OCI-M2 (cell line): ENCODE measurements around the gene SIRPA.

ENCODE experiments used
- DNase-seq: peaks from one replicate; lab custom pipeline; 2025; ENCODE audit not compliant: unreplicated experiment; lab: John Stamatoyannopoulos, UW

Gene SIRPA

GRCh38 chr20:1931830-1932229 is 36.6 kb downstream of the SIRPA start:
- DNase-seq, result no peak

DNA sequence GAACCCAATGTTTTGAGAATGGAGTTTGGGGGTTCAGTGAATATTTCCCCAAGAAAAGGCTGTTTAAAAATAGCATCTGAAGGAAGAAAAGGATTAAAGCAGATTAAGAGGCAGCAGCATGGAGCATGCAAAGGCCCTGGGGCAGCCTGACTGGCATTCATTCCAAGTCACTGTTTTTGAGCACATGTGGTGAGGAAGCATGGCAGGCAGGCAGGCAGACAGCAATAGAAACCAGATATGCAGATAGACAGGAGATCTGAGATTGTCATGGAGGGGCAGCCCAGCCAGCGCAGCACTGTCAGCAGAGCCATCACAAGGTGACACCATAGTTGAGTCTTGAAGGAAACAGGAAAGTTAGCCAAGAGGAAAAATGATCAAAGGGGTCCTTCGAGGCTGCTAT is 37.8 kb downstream of the SIRPA start:
- no peak for DNase-seq

DNA sequence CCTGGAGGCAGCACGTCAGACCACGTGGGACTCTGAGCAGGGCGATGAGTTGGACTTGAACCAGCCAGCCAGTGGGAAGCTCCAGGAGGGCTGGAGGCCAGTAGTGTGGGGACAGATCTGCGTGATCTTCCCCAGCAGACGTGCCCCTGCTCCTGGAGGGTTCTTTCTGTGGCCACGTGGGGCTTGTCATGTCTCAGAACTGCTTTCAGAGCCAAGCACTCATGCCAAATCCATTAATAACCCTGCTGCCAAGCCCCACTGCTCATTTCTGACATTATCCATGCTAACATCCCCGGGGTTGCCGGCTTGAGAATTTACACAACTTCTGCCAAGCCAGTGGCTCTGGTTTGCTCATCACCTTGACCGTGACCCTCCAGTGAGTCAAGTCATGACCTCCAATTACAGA is 38.3 kb downstream of the SIRPA start:
- no peak for DNase-seq

GRCh38 chr20:1934156-1934555 is 38.9 kb downstream of the SIRPA start:
- DNase-seq, result no peak

DNA sequence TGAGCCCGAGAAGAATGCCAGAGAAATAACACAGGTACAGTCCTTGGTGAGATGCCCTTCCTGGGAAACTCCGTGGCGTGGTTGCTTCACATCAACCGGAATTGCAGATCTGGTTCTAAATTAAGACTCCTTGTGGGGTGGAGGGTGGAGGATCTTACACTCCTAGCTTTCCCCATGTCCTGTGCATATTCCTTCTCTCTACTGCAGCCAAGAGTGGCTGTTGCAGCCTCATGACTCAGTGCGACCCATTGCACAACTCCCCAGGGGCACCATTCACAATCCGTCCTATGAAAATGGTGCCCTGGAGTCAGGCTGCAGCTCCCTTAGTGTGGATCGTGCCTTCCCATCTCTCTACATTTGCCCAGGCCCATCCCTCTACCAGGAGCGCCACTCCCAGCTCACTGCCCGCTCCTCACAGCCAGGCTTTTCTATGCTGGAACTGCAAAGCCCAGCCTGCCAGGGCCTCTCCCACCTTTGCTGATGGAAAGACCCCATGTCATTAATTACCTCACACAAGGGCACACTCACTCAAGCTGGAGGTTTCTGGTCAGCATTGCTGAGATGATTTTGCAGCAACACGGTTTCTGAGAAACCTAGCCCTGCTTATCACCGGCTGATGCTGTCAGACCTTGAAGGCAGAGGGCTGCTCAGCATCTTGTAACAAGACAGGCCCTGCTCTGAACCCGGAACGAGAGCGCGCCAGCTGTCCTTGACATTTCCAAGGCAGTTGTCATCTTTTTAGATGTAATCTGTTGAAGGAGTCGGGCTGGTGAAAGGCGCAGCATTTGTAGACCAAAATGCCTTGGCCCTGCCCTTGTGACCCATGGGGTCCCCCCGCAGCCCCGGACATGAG is 39.7 kb downstream of the SIRPA start:
- no peak for DNase-seq

- no peak for DNase-seq
Measured at GRCh38 chr20:1935696-1936366, 40.6 kb downstream of the SIRPA start.

DNA sequence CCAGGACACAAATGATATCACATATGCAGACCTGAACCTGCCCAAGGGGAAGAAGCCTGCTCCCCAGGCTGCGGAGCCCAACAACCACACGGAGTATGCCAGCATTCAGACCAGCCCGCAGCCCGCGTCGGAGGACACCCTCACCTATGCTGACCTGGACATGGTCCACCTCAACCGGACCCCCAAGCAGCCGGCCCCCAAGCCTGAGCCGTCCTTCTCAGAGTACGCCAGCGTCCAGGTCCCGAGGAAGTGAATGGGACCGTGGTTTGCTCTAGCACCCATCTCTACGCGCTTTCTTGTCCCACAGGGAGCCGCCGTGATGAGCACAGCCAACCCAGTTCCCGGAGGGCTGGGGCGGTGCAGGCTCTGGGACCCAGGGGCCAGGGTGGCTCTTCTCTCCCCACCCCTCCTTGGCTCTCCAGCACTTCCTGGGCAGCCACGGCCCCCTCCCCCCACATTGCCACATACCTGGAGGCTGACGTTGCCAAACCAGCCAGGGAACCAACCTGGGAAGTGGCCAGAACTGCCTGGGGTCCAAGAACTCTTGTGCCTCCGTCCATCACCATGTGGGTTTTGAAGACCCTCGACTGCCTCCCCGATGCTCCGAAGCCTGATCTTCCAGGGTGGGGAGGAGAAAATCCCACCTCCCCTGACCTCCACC is 42.2 kb downstream of the SIRPA start:
- DNase-seq, result no peak

DNA sequence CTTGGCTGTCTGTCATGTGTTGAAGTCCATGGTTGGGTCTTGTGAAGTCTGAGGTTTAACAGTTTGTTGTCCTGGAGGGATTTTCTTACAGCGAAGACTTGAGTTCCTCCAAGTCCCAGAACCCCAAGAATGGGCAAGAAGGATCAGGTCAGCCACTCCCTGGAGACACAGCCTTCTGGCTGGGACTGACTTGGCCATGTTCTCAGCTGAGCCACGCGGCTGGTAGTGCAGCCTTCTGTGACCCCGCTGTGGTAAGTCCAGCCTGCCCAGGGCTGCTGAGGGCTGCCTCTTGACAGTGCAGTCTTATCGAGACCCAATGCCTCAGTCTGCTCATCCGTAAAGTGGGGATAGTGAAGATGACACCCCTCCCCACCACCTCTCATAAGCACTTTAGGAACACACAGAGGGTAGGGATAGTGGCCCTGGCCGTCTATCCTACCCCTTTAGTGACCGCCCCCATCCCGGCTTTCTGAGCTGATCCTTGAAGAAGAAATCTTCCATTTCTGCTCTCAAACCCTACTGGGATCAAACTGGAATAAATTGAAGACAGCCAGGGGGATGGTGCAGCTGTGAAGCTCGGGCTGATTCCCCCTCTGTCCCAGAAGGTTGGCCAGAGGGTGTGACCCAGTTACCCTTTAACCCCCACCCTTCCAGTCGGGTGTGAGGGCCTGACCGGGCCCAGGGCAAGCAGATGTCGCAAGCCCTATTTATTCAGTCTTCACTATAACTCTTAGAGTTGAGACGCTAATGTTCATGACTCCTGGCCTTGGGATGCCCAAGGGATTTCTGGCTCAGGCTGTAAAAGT is 43.5 kb downstream of the SIRPA start:
- DNase-seq, result no peak

DNA sequence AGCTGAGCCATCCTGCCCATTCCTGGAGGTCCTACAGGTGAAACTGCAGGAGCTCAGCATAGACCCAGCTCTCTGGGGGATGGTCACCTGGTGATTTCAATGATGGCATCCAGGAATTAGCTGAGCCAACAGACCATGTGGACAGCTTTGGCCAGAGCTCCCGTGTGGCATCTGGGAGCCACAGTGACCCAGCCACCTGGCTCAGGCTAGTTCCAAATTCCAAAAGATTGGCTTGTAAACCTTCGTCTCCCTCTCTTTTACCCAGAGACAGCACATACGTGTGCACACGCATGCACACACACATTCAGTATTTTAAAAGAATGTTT is 44.0 kb downstream of the SIRPA start:
- DNase-seq, result no peak

DNA sequence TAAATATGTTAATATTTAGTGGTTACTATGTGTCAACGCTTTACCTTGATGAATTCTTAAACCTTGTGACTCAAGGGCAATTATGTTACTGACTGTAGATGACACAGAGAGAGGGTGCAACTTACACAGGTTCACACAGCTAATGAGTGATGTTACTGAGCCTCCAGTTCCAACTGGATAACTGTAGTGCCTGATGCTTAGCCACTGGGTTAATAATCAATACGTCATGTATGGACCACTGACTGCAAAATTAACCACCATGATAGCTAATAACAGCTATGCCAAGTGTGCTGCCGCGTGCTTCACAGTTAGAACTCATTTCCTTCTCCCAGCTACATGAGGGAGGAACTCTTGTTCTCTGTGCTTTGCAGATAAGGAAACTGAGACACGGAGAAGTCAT is 45.4 kb downstream of the SIRPA start:
- DNase-seq, result no peak

DNA sequence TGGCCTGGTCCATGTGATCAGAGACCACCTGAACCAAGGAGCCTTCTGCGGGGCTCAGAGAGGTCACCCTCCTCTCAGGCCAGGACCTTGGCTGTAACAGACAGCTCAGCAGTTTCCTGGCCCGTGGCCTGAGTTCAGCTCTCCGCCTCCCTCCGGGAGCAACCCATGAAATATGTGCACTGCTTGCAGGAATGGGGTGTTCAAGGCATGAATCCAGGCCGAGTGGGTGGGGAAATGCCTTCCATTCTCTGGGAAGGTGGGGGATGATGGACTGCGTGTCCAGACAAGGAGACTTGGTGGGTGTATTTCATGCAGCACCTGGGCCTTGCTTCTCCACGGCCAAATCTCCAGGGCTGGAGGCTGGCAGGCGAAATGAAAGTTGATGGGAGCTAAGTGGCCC is 46.0 kb downstream of the SIRPA start:
- no peak for DNase-seq

DNA sequence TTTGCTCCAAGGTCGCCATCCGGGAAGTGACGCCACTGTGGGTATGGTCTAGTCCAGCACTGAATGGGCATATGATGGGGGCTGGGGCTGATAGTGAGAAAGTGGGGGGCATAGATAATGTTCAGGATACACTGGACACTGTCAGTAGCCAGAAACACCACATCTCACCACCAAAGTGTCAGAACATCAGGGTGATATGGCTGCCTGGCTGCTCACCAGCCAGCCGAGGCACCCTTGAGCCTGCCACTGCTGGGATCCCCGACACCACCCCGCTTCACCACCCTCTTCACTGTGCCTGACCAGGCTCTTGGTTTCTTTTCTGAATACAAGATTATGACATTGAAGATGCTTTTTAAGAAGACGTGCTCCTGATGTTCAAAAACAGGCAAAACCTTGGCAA is 46.9 kb downstream of the SIRPA start:
- DNase-seq, result no peak

- no peak for DNase-seq
Measured at GRCh38 chr20:1942486-1943274, 47.5 kb downstream of the SIRPA start.

DNA sequence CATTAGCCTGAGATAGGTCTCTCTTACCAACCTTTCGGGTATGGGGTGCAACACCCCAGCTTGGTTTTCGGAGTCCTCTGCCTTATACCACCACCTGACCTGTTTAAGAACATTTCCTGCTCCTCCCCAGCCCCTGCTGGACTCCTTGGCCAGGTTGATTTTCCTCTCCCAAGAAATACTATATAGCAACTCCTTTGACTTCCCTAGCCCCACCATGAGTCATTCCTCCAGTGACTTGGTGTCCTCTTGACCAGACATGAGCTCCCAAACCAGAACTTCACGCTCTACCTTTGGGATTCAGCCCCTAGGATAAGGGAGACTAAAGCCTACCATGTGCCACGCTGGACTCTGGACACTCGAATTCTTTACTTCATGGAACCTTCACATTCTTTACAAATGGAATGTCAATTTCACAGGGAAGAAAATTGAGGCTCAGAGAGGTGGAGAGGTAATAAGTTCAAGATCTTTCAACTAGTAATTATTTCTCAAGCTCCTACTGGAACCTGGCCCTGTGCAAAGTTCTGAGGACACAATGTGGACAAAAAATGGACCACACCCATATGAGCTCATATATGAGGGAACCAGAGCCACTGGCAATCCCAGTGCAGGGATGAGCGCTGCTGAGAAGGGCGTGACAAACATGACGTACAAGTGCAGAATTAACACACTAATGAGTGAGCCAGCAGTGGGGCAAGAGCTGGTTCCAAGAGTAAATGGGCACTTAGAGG is 48.2 kb downstream of the SIRPA start:
- no peak for DNase-seq

- no peak for DNase-seq
Measured at GRCh38 chr20:1944345-1945091, 49.3 kb downstream of the SIRPA start.

DNA sequence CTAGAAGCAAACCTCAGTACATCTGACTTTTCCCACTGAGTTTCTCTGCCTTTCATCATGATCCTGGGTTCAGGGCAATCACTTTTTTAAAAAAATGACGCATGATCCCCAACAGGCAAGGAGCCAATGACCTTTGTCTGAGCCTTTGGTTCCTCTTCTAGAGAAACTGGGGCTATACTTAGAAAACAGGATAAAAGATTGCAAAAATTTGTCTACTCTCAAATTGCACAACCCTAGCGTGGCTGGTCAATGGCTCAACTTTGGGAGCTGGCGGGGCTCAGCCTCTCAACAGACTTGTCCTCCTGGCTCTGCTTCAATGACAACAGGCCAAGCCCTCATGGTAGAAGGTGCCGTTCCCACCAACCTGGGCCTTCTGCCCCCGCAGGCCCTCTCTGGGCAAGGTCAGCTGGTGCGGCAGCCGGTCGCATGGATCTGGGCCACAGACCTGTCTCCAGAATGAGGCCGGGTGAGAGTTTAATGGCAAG is 50.0 kb downstream of the SIRPA start:
- DNase-seq, result no peak

DNA sequence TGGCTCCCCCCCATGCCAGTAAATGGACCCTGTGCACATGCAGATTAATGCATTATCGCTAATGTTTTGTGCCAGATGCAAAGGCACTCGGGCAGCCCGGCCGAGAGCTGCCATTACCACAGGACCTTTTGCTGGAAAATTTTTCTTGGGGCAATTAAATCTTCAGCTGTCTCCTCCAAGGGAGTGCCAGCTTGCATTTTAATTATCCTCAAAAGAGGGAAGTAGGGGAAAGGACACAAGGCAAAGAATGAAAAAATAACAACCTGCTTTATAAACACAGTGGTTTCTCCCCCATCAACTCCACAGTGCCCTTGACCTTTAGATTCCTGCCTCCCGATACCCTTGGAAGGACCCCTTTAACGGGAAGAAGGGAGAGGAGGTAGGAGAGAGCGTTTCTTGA is 50.5 kb downstream of the SIRPA start:
- DNase-seq, result no peak

DNA sequence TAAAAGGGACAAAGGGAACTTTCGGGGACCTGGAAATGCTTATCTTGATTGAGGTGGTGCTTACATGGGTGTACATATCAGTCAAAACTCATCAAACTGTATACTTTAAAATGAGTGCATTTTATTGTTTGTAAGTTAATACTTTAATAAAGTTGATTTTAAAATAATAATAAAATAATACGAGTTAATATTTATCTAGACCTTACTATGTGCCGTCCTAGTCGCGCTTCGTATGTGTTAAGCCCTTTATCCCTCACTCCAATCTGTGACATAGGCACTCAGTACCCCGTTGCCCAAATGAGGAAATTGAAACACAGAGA is 51.2 kb downstream of the SIRPA start:
- no peak for DNase-seq
